ENCODE results near the gene ICAM5.

The ICAM5 gene

GRCh38 chr19:10266706-10267105 lies 23.0 kb upstream of the ICAM5 start:
- Histone ChIP-seq H4K91ac (ENCODE audit: low read depth, low read length, poor library complexity) (no peak overlapping the region), H3K4me2 (ENCODE audit: insufficient read depth, low read length, poor library complexity, severe bottlenecking) (no peak overlapping the region), H3K18ac (ENCODE audit: low read length) (no peak overlapping the region), H2BK5ac (ENCODE audit: low read length) (no peak overlapping the region), H3K79me1 (ENCODE audit: low read depth, low read length) (no peaks in the 10 kb centered on the region), H2BK120ac (ENCODE audit: low read depth, low read length) (no peak overlapping the region), H3K9ac (ENCODE audit: low read depth, low read length, poor library complexity) (no peak overlapping the region), H2BK15ac (ENCODE audit: low read length) (no peak overlapping the region), H2BK12ac (ENCODE audit: low read length) (no peak overlapping the region), H3K27me3 (ENCODE audit: control insufficient read depth in 3 of 3, insufficient read depth in 3 of 3, low read depth in 1 of 3, low read length in 3 of 3) (peaks cover 0 to 23% (median 20%) of the 10 kb centered on the region in 3 experiments), H2AFZ (ENCODE audit: low read length) (no peak overlapping the region), H3K14ac (ENCODE audit: low read length) (no peak overlapping the region), H3K4me1 (ENCODE audit: control insufficient read depth in 2 of 2, insufficient read depth in 1 of 2, low read depth in 1 of 2, low read length in 2 of 2) (peaks cover 8 to 16% of the 10 kb centered on the region in 2 donors), H3K4me3 (ENCODE audit: low read length in 2 of 2) (no peak overlapping the region), H3K36me3 (replicated peaks in 1 of 2; ENCODE audit: control insufficient read depth in 2 of 2, insufficient read depth in 2 of 2, low read length in 2 of 2) (no peaks in the 10 kb centered on the region), H4K8ac (ENCODE audit: low read depth, low read length) (no peak overlapping the region), H3K4ac (ENCODE audit: low read length) (no peak overlapping the region), H3K27ac (replicated peaks; ENCODE audit: low read length) (no peak overlapping the region), H3K9me3 (replicated peaks in 1 of 2; ENCODE audit: control insufficient read depth in 2 of 2, insufficient read depth in 1 of 2, low read depth in 1 of 2, low read length in 2 of 2) (no peaks in the 10 kb centered on the region), H3K23ac (ENCODE audit: low read depth, low read length, poor library complexity) (no peak overlapping the region), H2AK5ac (ENCODE audit: low read depth, low read length) (no peak overlapping the region)
- no peak for DNase-seq (ENCODE audit: low spot score)
- no CpG with 5 or more reads among the region's 7 CpGs for WGBS, 2 donors (ENCODE audit: extremely low coverage in 2 of 2, insufficient read length in 2 of 2, insufficient replicate concordance in 1 of 2)

GRCh38 chr19:10268071-10268470 lies 21.7 kb upstream of the ICAM5 start:
- WGBS, 2 donors (ENCODE audit: extremely low coverage in 2 of 2, insufficient read length in 2 of 2, insufficient replicate concordance in 1 of 2) = no CpG with 5 or more reads among the region's 6 CpGs
- Histone ChIP-seq H3K79me1 (ENCODE audit: low read depth, low read length) (no peaks in the 10 kb centered on the region), H3K36me3 (replicated peaks in 1 of 2; ENCODE audit: control insufficient read depth in 2 of 2, insufficient read depth in 2 of 2, low read length in 2 of 2) (no peaks in the 10 kb centered on the region), H3K4me3 (ENCODE audit: low read length in 2 of 2) (no peak overlapping the region), H3K9ac (ENCODE audit: low read depth, low read length, poor library complexity) (no peak overlapping the region), H3K4ac (ENCODE audit: low read length) (no peak overlapping the region), H4K91ac (ENCODE audit: low read depth, low read length, poor library complexity) (no peak overlapping the region), H3K27me3 (ENCODE audit: control insufficient read depth in 3 of 3, insufficient read depth in 3 of 3, low read depth in 1 of 3, low read length in 3 of 3) (peaks cover 0 to 29% (median 20%) of the 10 kb centered on the region in 3 experiments), H4K8ac (ENCODE audit: low read depth, low read length) (no peak overlapping the region), H3K4me2 (ENCODE audit: insufficient read depth, low read length, poor library complexity, severe bottlenecking) (no peak overlapping the region), H2BK15ac (ENCODE audit: low read length) (peak overlapping the region; percentile 19), H3K4me1 (ENCODE audit: control insufficient read depth in 2 of 2, insufficient read depth in 1 of 2, low read depth in 1 of 2, low read length in 2 of 2) (peaks cover 8 to 18% of the 10 kb centered on the region in 2 donors), H3K27ac (replicated peaks; ENCODE audit: low read length) (no peak overlapping the region), H2BK5ac (ENCODE audit: low read length) (no peak overlapping the region), H2BK12ac (ENCODE audit: low read length) (no peak overlapping the region), H2BK120ac (ENCODE audit: low read depth, low read length) (no peak overlapping the region), H3K9me3 (replicated peaks in 1 of 2; ENCODE audit: control insufficient read depth in 2 of 2, insufficient read depth in 1 of 2, low read depth in 1 of 2, low read length in 2 of 2) (no peaks in the 10 kb centered on the region), H2AFZ (ENCODE audit: low read length) (peak overlapping the region; percentile 79), H2AK5ac (ENCODE audit: low read depth, low read length) (no peak overlapping the region), H3K18ac (ENCODE audit: low read length) (no peak overlapping the region), H3K14ac (ENCODE audit: low read length) (no peak overlapping the region), H3K23ac (ENCODE audit: low read depth, low read length, poor library complexity) (no peak overlapping the region)
- DNase-seq (ENCODE audit: low spot score) = no peak

GRCh38 chr19:10269333-10270179 lies 20.2 kb upstream of the ICAM5 start:
- no CpG with 5 or more reads among the region's 59 CpGs for WGBS, 2 donors (ENCODE audit: extremely low coverage in 2 of 2, insufficient read length in 2 of 2, insufficient replicate concordance in 1 of 2)
- Histone ChIP-seq H3K36me3 (replicated peaks in 1 of 2; ENCODE audit: control insufficient read depth in 2 of 2, insufficient read depth in 2 of 2, low read length in 2 of 2) (peaks cover 0 to under 1% of the 10 kb centered on the region in 2 donors), H2BK15ac (ENCODE audit: low read length) (peak overlapping the region; percentile 46), H3K4me3 (ENCODE audit: low read length in 2 of 2) (no peak overlapping the region), H3K79me1 (ENCODE audit: low read depth, low read length) (no peaks in the 10 kb centered on the region), H3K9me3 (replicated peaks in 1 of 2; ENCODE audit: control insufficient read depth in 2 of 2, insufficient read depth in 1 of 2, low read depth in 1 of 2, low read length in 2 of 2) (no peaks in the 10 kb centered on the region), H2AK5ac (ENCODE audit: low read depth, low read length) (peak overlapping the region; percentile 91), H4K8ac (ENCODE audit: low read depth, low read length) (no peak overlapping the region), H3K27me3 (ENCODE audit: control insufficient read depth in 3 of 3, insufficient read depth in 3 of 3, low read depth in 1 of 3, low read length in 3 of 3) (peaks cover 0 to 29% (median 20%) of the 10 kb centered on the region in 3 experiments), H3K23ac (ENCODE audit: low read depth, low read length, poor library complexity) (peak overlapping the region; percentile 93), H2AFZ (ENCODE audit: low read length) (peak overlapping the region; percentile 93), H3K4ac (ENCODE audit: low read length) (no peak overlapping the region), H3K14ac (ENCODE audit: low read length) (peak overlapping the region; percentile 38), H4K91ac (ENCODE audit: low read depth, low read length, poor library complexity) (peak overlapping the region; percentile 72), H3K9ac (ENCODE audit: low read depth, low read length, poor library complexity) (peak overlapping the region; percentile 50), H3K27ac (replicated peaks; ENCODE audit: low read length) (no peak overlapping the region), H2BK5ac (ENCODE audit: low read length) (peak overlapping the region; percentile 44), H3K4me2 (ENCODE audit: insufficient read depth, low read length, poor library complexity, severe bottlenecking) (peak overlapping the region; percentile 58), H2BK12ac (ENCODE audit: low read length) (peak overlapping the region; percentile 86), H2BK120ac (ENCODE audit: low read depth, low read length) (no peak overlapping the region), H3K4me1 (ENCODE audit: control insufficient read depth in 2 of 2, insufficient read depth in 1 of 2, low read depth in 1 of 2, low read length in 2 of 2) (peaks cover 8 to 18% of the 10 kb centered on the region in 2 donors), H3K18ac (ENCODE audit: low read length) (peak overlapping the region; percentile 94)
- peak; percentile 69 for DNase-seq (ENCODE audit: low spot score)

DNA sequence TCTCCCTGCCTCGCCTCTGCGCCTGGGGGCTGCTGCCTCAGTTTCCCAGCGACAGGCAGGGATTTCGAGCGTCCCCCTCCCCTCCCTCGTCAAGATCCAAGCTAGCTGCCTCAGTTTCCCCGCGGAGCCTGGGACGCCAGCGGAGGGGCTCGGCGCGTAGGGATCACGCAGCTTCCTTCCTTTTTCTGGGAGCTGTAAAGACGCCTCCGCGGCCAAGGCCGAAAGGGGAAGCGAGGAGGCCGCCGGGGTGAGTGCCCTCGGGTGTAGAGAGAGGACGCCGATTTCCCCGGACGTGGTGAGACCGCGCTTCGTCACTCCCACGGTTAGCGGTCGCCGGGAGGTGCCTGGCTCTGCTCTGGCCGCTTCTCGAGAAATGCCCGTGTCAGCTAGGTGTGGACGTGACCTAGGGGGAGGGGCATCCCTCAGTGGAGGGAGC lies 19.6 kb upstream of the ICAM5 start:
- peak overlapping the region; percentile 58 for H3K4me2 ChIP-seq (ENCODE audit: insufficient read depth, low read length, poor library complexity, severe bottlenecking)
- H3K27me3 ChIP-seq (ENCODE audit: control insufficient read depth in 3 of 3, insufficient read depth in 3 of 3, low read depth in 1 of 3, low read length in 3 of 3) = peaks cover 0 to 31% (median 20%) of the 10 kb centered on the region in 3 experiments
- H2AFZ ChIP-seq (ENCODE audit: low read length) = peak overlapping the region; percentile 93
- peak overlapping the region; percentile 91 for H2AK5ac ChIP-seq (ENCODE audit: low read depth, low read length)
- peak overlapping the region; percentile 72 for H4K91ac ChIP-seq (ENCODE audit: low read depth, low read length, poor library complexity)
- peak overlapping the region; percentile 38 for H3K14ac ChIP-seq (ENCODE audit: low read length)
- H2BK5ac ChIP-seq (ENCODE audit: low read length) = peak overlapping the region; percentile 44
- no peak overlapping the region for H2BK120ac ChIP-seq (ENCODE audit: low read depth, low read length)
- H3K4me3 ChIP-seq (ENCODE audit: low read length in 2 of 2) = peak overlapping the region; percentile 37 to 50
- H3K4ac ChIP-seq (ENCODE audit: low read length) = no peak overlapping the region
- peaks cover 8 to 18% of the 10 kb centered on the region in 2 donors for H3K4me1 ChIP-seq (ENCODE audit: control insufficient read depth in 2 of 2, insufficient read depth in 1 of 2, low read depth in 1 of 2, low read length in 2 of 2)
- WGBS, 2 donors (ENCODE audit: extremely low coverage in 2 of 2, insufficient read length in 2 of 2, insufficient replicate concordance in 1 of 2) = no CpG with 5 or more reads among the region's 37 CpGs
- H3K9me3 ChIP-seq (replicated peaks in 1 of 2; ENCODE audit: control insufficient read depth in 2 of 2, insufficient read depth in 1 of 2, low read depth in 1 of 2, low read length in 2 of 2) = no peaks in the 10 kb centered on the region
- H3K36me3 ChIP-seq (replicated peaks in 1 of 2; ENCODE audit: control insufficient read depth in 2 of 2, insufficient read depth in 2 of 2, low read length in 2 of 2) = peaks cover 0 to 7% of the 10 kb centered on the region in 2 donors
- no peak overlapping the region for H3K27ac ChIP-seq (replicated peaks; ENCODE audit: low read length)
- H2BK15ac ChIP-seq (ENCODE audit: low read length) = peak overlapping the region; percentile 46
- no peaks in the 10 kb centered on the region for H3K79me1 ChIP-seq (ENCODE audit: low read depth, low read length)
- peak overlapping the region; percentile 94 for H3K18ac ChIP-seq (ENCODE audit: low read length)
- no peak for DNase-seq (ENCODE audit: low spot score)
- H3K9ac ChIP-seq (ENCODE audit: low read depth, low read length, poor library complexity) = peak overlapping the region; percentile 50
- H2BK12ac ChIP-seq (ENCODE audit: low read length) = peak overlapping the region; percentile 86
- no peak overlapping the region for H4K8ac ChIP-seq (ENCODE audit: low read depth, low read length)
- peak overlapping the region; percentile 93 for H3K23ac ChIP-seq (ENCODE audit: low read depth, low read length, poor library complexity)

Measured in neuronal stem cell (in vitro differentiated cells).